ENCODE measurements around the gene AFP. TPM values are rescaled to one million over a fixed set of nuclear protein-coding genes. Genes with fewer than 3 reads are reported as not detected.

Gene AFP
- total and polyA plus RNA-seq, 2 of the 8 experiments (the other 6 are each of a cell fraction or from before 2014, with no cell fraction given), result 6.1 to 10.4 TPM

GRCh38 chr4:73445383-73446335, 9.6 kb downstream of the AFP start:
- POLR2A ChIA-PET (ENCODE audit: partially characterized antibody), result interaction anchor here (1.5 kb wide), 1 partner anchor 187 kb away, joined by 4 read pairs; the partner anchor contains the start of gene ANKRD17
- Histone ChIP-seq H2BK20ac (ENCODE audit: low read length) (no peak overlapping the region), H2AK5ac (ENCODE audit: low read depth, low read length) (no peak overlapping the region), H3K56ac (replicated peaks; ENCODE audit: insufficient read length, low read depth, low read length) (no peak overlapping the region), H4K5ac (ENCODE audit: insufficient read length, low read depth, low read length) (no peak overlapping the region), H3K4me1 (replicated peaks in 1 of 4; ENCODE audit: control insufficient read depth in 3 of 4, insufficient read depth in 4 of 4, low read length in 3 of 4) (peaks cover 2 to 7% (median 4%) of the 10 kb centered on the region in 4 experiments; a peak in 5 of 7 replicates), H3K23ac (ENCODE audit: insufficient read length) (no peak overlapping the region), H2BK12ac (ENCODE audit: low read depth, low read length) (no peak overlapping the region), H3K36me3 (ENCODE audit: control insufficient read depth in 2 of 4, insufficient read depth in 4 of 4, low read length in 3 of 4) (no peaks in the 10 kb centered on the region), H3K79me2 (ENCODE audit: control insufficient read depth in 1 of 2, insufficient read depth in 2 of 2, low read length in 2 of 2) (no peaks in the 10 kb centered on the region), H3K4me3 (ENCODE audit: extremely low read depth in 1 of 4, insufficient read depth in 2 of 4, low read depth in 3 of 4, low read length in 4 of 4) (no peak overlapping the region), H3K18ac (ENCODE audit: extremely low read depth, low read length) (no peak overlapping the region), H2BK120ac (replicated peaks; ENCODE audit: low read depth, low read length) (no peak overlapping the region), H3K14ac (ENCODE audit: insufficient read length) (no peak overlapping the region), H2BK15ac (ENCODE audit: low read length) (no peak overlapping the region), H3K9me3 (ENCODE audit: insufficient read depth in 2 of 2, low read depth in 1 of 2, low read length in 1 of 2) (no peaks in the 10 kb centered on the region), H4K8ac (ENCODE audit: extremely low read depth, insufficient read depth, low read length) (no peak overlapping the region), H3K23me2 (ENCODE audit: low read depth, low read length) (no peaks in the 10 kb centered on the region), H4K91ac (replicated peaks; ENCODE audit: insufficient read length, low read length) (no peak overlapping the region), H3K9ac (replicated peaks in 1 of 4; ENCODE audit: extremely low read depth in 1 of 4, low read depth in 3 of 4, low read length in 3 of 4) (no peak overlapping the region), H3K4me2 (ENCODE audit: insufficient read depth in 1 of 2, low read depth in 2 of 2, low read length in 2 of 2) (no peak overlapping the region), H3K27me3 (replicated peaks in 1 of 4; ENCODE audit: control insufficient read depth in 3 of 4, extremely low read depth in 1 of 4, insufficient read depth in 3 of 4, low read length in 3 of 4) (no peaks in the 10 kb centered on the region), H3K27ac (ENCODE audit: low read depth, low read length) (no peak overlapping the region), H2AFZ (ENCODE audit: low read length) (no peak overlapping the region), H2BK5ac (ENCODE audit: low read depth, low read length) (no peak overlapping the region), H3K4ac (replicated peaks; ENCODE audit: insufficient read length, low read depth, low read length) (no peak overlapping the region), H4K20me1 (replicated peaks in 1 of 2; ENCODE audit: control insufficient read depth in 1 of 2, insufficient read depth in 2 of 2, low read length in 2 of 2) (no peaks in the 10 kb centered on the region), H3K79me1 (ENCODE audit: low read depth, low read length) (no peaks in the 10 kb centered on the region)
- WGBS, 2 experiments (ENCODE audit: extremely low coverage in 1 of 2, insufficient coverage in 1 of 2, insufficient read length in 1 of 2, insufficient replicate concordance in 2 of 2, low coverage in 1 of 2, low lambda C conversion rate in 2 of 2, missing lambda C conversion rate in 1 of 2), result 90% methylated on average over 7 of the region's 7 CpGs; no CpG with 5 or more reads in 1 of the 2 experiments
- DNase-seq (ENCODE audit: low read depth in 1 of 2, low spot score in 2 of 2) (no peak), FAIRE-seq (no peak)
- CTCF ChIA-PET (ENCODE audit: partially characterized antibody), result interaction anchor here (0.6 to 6.5 kb wide), 64 partner anchors 8 to 697 kb away, joined by 3 to 83 read pairs (median 5); partner anchors contain the start of gene AFP
- TF ChIP-seq SP4 (IDR thresholded peaks at IDR 0.05; ENCODE audit: low read length), result no peak
- no peak for TF ChIP-seq TAF7 (optimal IDR thresholded peaks at IDR 0.05; ENCODE audit: borderline replicate concordance, low read depth, low read length)
- TF ChIP-seq POLR2AphosphoS5 (IDR thresholded peaks at IDR 0.05; ENCODE audit: low read depth, low read length), result no peak
- TF ChIP-seq SAP30 (IDR thresholded peaks at IDR 0.05; ENCODE audit: insufficient read depth, insufficient replicate concordance, low read length), result no peak
- TF ChIP-seq HDAC2 (IDR thresholded peaks at IDR 0.05; ENCODE audit: borderline replicate concordance in 1 of 2, low read depth in 2 of 2, low read length in 2 of 2), result no peak
- no peak for TF ChIP-seq CHD2 (IDR thresholded peaks at IDR 0.05; ENCODE audit: low read length)
